ENCODE measurements around the gene CSRNP3.

DNA sequence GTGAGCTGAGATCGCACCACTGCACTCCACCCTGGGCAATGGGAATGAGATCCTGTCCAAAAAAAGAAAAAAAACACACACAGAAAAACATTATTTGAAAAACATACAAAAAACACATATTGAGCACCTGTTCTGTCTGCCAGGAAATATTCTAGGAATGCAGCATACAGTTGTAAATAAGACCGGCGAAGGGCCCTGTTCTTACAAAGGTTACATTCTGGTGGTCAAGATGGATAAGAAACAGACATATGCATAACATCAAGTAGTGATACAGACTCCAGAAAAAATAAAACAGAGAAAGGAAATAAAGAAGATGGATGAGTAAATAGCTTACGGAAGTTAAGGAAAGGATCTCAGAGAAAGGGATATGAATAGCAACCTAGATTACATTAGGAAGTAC, 164.8 kb downstream of the CSRNP3 start:
- TF ChIP-seq POLR2A (IDR thresholded peaks at IDR 0.05; ENCODE audit: low read depth, low read length) (no peak), CEBPB (IDR thresholded peaks at IDR 0.05; ENCODE audit: borderline replicate concordance in 1 of 2, low read depth in 2 of 2, low read length in 2 of 2) (no peak), PAX5 (IDR thresholded peaks at IDR 0.05; ENCODE audit: borderline replicate concordance, low read depth, low read length) (no peak), RELA (IDR thresholded peaks at IDR 0.05; ENCODE audit: borderline replicate concordance, partially characterized antibody) (no peak), POLR2AphosphoS2 (IDR thresholded peaks at IDR 0.05; ENCODE audit: low read depth, low read length) (no peak)
- TF ChIP-seq, protein P1, sequence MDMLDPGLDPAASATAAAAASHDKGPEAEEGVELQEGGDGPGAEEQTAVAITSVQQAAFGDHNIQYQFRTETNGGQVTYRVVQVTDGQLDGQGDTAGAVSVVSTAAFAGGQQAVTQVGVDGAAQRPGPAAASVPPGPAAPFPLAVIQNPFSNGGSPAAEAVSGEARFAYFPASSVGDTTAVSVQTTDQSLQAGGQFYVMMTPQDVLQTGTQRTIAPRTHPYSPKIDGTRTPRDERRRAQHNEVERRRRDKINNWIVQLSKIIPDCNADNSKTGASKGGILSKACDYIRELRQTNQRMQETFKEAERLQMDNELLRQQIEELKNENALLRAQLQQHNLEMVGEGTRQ (IDR thresholded peaks at IDR 0.05; ENCODE audit: borderline replicate concordance, low read depth, low read length) = no peak
- TF ChIP-seq, protein P2, sequence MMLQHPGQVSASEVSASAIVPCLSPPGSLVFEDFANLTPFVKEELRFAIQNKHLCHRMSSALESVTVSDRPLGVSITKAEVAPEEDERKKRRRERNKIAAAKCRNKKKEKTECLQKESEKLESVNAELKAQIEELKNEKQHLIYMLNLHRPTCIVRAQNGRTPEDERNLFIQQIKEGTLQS (IDR thresholded peaks at IDR 0.05; ENCODE audit: borderline replicate concordance, extremely low read depth, low read depth, low read length) = no peak
- TF ChIP-seq, protein P3, sequence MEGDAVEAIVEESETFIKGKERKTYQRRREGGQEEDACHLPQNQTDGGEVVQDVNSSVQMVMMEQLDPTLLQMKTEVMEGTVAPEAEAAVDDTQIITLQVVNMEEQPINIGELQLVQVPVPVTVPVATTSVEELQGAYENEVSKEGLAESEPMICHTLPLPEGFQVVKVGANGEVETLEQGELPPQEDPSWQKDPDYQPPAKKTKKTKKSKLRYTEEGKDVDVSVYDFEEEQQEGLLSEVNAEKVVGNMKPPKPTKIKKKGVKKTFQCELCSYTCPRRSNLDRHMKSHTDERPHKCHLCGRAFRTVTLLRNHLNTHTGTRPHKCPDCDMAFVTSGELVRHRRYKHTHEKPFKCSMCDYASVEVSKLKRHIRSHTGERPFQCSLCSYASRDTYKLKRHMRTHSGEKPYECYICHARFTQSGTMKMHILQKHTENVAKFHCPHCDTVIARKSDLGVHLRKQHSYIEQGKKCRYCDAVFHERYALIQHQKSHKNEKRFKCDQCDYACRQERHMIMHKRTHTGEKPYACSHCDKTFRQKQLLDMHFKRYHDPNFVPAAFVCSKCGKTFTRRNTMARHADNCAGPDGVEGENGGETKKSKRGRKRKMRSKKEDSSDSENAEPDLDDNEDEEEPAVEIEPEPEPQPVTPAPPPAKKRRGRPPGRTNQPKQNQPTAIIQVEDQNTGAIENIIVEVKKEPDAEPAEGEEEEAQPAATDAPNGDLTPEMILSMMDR (IDR thresholded peaks at IDR 0.05 in 2 of 3, conservative IDR thresholded peaks at IDR 0.05 in 1 of 3; ENCODE audit: control insufficient read depth in 2 of 3, extremely low read depth in 1 of 3, insufficient read depth in 1 of 3, low read depth in 3 of 3, low read length in 3 of 3) = no peak
- TF ChIP-seq, protein P4, sequence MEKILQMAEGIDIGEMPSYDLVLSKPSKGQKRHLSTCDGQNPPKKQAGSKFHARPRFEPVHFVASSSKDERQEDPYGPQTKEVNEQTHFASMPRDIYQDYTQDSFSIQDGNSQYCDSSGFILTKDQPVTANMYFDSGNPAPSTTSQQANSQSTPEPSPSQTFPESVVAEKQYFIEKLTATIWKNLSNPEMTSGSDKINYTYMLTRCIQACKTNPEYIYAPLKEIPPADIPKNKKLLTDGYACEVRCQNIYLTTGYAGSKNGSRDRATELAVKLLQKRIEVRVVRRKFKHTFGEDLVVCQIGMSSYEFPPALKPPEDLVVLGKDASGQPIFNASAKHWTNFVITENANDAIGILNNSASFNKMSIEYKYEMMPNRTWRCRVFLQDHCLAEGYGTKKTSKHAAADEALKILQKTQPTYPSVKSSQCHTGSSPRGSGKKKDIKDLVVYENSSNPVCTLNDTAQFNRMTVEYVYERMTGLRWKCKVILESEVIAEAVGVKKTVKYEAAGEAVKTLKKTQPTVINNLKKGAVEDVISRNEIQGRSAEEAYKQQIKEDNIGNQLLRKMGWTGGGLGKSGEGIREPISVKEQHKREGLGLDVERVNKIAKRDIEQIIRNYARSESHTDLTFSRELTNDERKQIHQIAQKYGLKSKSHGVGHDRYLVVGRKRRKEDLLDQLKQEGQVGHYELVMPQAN (conservative IDR thresholded peaks at IDR 0.05) = no peak

Data from GM12878 (cell line).